HCEC 1CT (cell line): ENCODE data around the gene LRRC26.

Experiments used
- DNase-seq: peaks from one replicate; pipeline ENCODE4 v3.0.0-alpha.2; 2017

The LRRC26 gene

GRCh38 chr9:137166380-137167229 lies 3.2 kb downstream of the LRRC26 start:
- DNase-seq = no peak

DNA sequence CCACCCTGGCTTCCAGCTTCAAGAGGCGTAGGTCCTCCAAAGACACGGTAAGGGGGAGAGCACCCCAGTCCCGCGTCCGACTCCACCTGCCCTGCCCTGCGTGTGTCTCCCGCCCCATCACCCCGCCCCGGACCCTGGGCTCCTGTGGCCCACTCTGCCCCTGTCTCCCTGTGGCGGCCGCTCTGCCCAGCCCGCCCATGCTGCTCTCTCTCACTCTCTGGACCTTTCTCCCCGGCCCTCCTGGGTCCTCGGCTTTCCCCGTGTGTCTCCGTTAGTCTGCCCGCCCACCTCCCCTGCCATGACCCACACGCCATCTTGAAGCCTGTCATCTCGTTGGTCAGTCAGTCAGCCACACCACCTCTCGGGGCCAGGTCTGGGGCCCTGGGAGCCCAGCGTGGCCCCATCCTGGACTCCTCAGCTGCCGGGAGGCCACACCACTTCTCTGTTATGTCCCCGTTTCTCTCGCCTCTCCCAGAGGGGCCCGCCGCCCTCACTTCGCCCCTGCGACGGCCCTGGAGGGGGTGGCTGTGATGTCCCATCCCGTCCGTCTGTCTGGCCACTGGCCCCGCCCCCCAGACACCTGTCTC lies 4.5 kb downstream of the LRRC26 start:
- DNase-seq = no peak

- DNase-seq = no peak
These were observed 5.2 kb downstream of the LRRC26 start for GRCh38 chr9:137164370-137165249.

DNA sequence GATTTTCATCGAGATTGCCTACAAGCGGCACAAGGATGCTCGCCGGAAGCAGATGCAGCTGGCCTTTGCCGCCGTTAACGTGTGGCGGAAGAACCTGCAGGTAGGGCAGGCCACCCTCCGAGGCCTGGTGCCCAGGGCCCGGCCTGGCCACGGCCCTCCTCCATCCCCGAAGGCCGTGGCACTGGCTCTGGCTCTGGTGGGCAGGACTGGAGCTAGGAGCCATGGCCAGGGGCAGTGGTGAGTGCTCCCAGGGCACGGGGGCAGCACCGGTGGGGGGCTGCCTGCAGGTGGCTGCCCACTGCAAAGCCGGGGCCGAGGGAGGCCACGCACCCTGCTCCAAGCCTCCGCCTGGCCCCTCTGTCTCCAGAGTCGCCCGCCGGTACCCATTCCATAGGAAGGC lies 6.0 kb downstream of the LRRC26 start:
- DNase-seq = no peak

- no peak for DNase-seq
These were observed 6.5 kb downstream of the LRRC26 start for GRCh38 chr9:137163365-137163715.

- no peak for DNase-seq
These were observed 7.1 kb downstream of the LRRC26 start for GRCh38 chr9:137162505-137163364.

DNA sequence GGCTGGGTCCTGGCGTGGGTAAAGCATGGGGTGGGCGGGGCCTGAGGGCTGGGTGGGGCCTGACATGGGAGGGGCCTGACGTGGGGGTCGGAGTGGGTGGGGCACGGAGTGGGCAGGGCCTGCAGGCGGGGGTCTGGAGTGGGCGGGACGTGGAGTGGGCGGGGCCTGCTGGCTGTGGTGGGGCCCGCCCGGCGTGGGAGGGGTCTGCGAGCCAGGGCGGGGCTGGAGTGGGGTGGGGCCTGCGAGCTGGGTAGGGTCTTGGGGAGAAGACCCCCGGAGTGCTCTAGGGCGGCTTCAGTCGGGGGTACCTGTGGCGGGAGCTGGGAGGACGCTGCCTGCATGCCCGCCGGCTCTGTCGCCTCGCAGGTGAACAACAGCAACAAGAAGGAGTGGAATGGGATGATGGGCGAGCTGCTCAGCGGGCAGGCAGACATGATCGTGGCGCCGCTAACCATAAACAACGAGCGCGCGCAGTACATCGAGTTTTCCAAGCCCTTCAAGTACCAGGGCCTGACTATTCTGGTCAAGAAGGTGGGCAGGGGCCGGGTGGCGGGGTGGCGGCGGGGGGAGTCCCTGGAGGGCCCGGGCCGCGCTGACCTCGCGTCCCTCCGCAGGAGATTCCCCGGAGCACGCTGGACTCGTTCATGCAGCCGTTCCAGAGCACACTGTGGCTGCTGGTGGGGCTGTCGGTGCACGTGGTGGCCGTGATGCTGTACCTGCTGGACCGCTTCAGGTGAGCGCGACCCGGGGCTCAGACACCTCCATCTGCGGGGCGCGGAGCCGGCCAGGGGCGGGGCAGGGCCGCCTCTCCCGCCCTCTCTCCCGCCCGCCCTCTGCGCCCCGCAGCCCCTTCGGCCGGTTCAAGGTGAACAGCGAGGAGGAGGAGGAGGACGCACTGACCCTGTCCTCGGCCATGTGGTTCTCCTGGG lies 8.0 kb downstream of the LRRC26 start:
- DNase-seq = no peak

GRCh38 chr9:137160716-137161557 lies 8.9 kb downstream of the LRRC26 start:
- DNase-seq = no peak

DNA sequence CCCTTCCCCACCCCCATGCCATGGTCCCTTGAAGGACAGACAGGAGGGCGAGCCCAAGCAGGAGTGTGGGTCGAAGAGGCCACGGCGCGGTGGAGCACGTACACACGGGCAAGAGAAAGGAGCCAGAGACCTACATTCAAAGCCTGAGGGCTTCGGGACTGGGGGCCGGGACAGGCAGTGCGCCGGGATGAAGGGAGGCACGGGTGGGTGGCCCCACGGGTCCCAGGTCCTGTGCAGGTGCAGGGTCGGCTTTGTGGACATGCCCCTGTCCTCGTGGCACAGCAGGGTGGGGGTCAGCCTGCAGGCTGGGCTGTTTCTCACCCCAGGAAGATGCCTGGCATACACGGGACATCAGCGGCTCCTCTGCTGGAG lies 9.8 kb downstream of the LRRC26 start:
- no peak for DNase-seq

GRCh38 chr9:137159105-137160053 lies 10.5 kb downstream of the LRRC26 start:
- DNase-seq = no peak

- DNase-seq = no peak
These were observed 11.2 kb downstream of the LRRC26 start for GRCh38 chr9:137158625-137159024.

- no peak for DNase-seq
These were observed 12.0 kb downstream of the LRRC26 start for GRCh38 chr9:137157618-137158415.

- DNase-seq = no peak
These were observed 13.1 kb downstream of the LRRC26 start for GRCh38 chr9:137156567-137157375.

DNA sequence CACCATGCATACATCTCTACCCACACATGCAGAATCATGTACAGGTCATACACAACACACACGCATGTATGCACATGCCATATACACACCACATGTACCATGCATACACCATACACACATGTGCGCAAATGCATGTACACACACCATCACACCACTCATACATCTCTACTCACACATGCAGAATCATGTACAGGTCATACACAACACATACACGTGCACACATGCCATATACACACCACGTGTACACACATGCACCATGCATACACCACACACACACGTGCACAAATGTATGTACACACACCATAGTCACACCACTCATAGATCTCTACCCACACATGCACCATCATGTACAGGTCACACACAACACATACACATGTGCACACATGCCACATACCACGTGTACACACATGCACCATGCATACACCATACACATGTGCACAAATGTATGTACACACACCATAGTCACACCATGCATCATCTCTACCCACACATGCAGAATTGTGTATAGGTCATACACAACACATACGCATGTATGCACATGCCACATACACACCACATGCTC lies 16.9 kb downstream of the LRRC26 start:
- DNase-seq = no peak

DNA sequence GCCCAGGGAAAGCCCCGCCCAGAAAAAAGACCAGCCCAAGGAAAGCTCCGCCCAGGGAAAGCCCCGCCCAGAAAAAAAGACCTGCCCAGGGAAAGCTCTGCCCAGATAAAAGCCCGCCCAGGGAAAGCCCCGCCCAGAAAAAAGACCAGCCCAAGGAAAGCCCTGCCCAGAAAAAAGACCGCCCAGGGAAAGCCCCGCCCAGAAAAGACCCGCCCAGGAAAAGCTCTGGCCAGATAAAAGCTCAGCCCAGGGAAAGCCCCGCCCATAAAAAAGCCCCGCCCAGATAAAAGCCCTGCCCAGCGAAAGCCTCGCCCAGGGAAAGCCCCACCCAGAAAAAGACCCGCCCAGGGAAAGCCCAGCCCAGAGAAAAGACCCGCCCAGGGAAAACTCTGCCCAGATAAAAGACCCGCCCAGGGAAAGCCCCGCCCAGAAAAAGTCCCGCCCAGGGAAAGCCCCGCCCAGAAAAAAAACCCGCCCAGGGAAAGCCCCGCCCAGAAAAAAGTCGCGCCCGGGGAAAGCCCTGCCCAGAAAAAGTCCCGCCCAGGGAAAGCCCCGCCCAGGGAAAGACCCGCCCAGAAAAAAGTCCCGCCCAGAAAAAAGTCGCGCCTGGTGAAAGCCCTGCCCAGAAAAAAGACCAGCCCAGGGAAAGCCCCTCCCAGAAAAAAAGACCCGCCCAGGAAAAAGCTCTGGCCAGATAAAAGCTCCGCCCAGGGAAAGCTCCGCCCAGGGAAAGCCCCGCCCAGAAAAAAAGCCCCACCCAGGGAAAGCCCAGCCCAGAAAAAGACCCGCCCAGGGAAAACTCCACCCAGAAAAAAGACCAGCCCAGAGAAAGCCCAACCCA lies 19.0 kb downstream of the LRRC26 start:
- no peak for DNase-seq

DNA sequence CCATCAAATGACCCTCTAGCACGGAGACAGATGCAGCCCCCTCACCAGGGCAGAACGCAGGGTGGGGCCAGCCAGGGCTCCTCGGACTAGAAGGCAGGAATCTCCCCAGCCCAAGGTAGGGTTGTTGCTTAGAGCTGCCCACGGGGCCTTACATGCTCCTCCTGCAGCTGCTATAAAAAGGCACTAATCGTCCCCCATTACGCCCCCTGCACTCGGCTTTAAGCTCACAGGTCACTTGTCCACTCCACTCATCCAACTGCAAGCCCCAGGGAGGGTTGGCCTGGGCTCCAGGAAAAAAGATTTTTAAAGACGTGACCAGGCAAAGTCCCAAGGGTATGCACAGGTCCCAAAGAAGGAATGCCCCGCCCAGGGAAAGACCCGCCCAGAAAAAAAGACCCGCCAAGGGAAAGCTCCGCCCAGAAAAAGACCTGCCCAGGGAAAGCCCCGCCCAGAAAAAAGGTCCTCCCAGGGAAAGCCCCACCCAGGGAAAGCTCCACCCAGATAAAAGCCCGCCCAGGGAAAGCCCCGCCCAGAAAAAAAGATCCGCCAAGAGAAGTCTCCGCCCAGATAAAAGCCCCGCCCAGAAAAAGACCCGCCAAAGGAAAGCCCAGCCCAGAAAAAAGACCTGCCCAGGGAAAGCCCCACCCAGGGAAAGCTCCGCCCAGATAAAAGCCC lies 19.8 kb downstream of the LRRC26 start:
- DNase-seq = no peak
